HEK293 (cell line): Measurements from ENCODE around the gene MINAR2.

Source experiments
- CTCF ChIA-PET: fragments of 350-600 bp; formaldehyde crosslinking; extraction: SDS; loops from one replicate; lab custom pipeline; 2021; ENCODE audit warnings: antibody characterized with exemption; lab: Yijun Ruan, JAX
- POLR2A ChIA-PET: fragments of 300-600 bp; formaldehyde crosslinking; extraction: SDS; loops from one replicate; lab custom pipeline; 2020; ENCODE audit warnings: antibody characterized with exemption, inconsistent platforms; lab: Yijun Ruan, JAX
- H3K27ac ChIP-seq: fragments of 200-500 bp; sonication (Bioruptor generic); 2 replicates; pipeline ENCODE4 v1.5.1; 2014; ENCODE audit warnings: low read depth, low read length, control low read depth, inconsistent platforms; ENCODE audit errors: extremely low read depth
- H3K36me3 ChIP-seq, 2 experiments: fragments of 200-500 bp in 1 of 2; sonication (Bioruptor generic) in 1 of 2; 1 replicate in 1 of 2; 2 replicates in 1 of 2; pipeline ENCODE4 v1.5.1; 2014 to 2017; ENCODE audit warnings: inconsistent platforms in 2 of 2, low read length in 2 of 2; ENCODE audit not compliant: control insufficient read depth in 2 of 2, insufficient read depth in 1 of 2
- H3K4me1 ChIP-seq: fragments of 200-500 bp; sonication (Bioruptor generic); 2 replicates; pipeline ENCODE4 v1.5.1; 2014; ENCODE audit warnings: mild to moderate bottlenecking, low read length, inconsistent platforms; ENCODE audit not compliant: control insufficient read depth, insufficient read depth
- H3K4me3 ChIP-seq: 2 replicates; pipeline ENCODE4 v1.5.1; 2011; ENCODE audit warnings: low read depth, mild to moderate bottlenecking, control low read depth, low read length, moderate library complexity
- H3K9me3 ChIP-seq: fragments of 200-500 bp; sonication (Bioruptor generic); 2 replicates; pipeline ENCODE4 v1.5.1; 2014; ENCODE audit warnings: low read depth, low read length, inconsistent platforms; ENCODE audit not compliant: control insufficient read depth, insufficient read depth
- BCL11A ChIP-seq: fragments of 450-650 bp; formaldehyde crosslinking; IDR thresholded peaks from 2 replicates; pipeline ENCODE4 v1.5.1; 2016; ENCODE audit warnings: low read depth, missing biosample characterization, missing genetic modification characterization
- BCL11B ChIP-seq: fragments of 450-650 bp; formaldehyde crosslinking; IDR thresholded peaks from 2 replicates; pipeline ENCODE4 v1.5.1; 2016; ENCODE audit warnings: low read depth, missing biosample characterization, missing genetic modification characterization
- CTCF ChIP-seq: fragments of 450-650 bp; formaldehyde crosslinking; IDR thresholded peaks from 2 replicates; pipeline ENCODE4 v1.5.1; 2016; ENCODE audit warnings: missing biosample characterization, missing genetic modification characterization
- MZF1 ChIP-seq: fragments of 450-650 bp; formaldehyde crosslinking; IDR thresholded peaks from 2 replicates; pipeline ENCODE4 v1.5.1; 2017; ENCODE audit warnings: missing biosample characterization, missing genetic modification characterization, borderline replicate concordance
- SP3 ChIP-seq: fragments of 450-650 bp; formaldehyde crosslinking; IDR thresholded peaks from 2 replicates; pipeline ENCODE4 v1.5.1; 2016; ENCODE audit warnings: missing biosample characterization, missing genetic modification characterization
- ZBTB48 ChIP-seq: fragments of 450-650 bp; formaldehyde crosslinking; IDR thresholded peaks from 2 replicates; pipeline ENCODE4 v1.5.1; 2016; ENCODE audit warnings: missing biosample characterization, missing genetic modification characterization
- ZBTB8A ChIP-seq: fragments of 450-650 bp; formaldehyde crosslinking; IDR thresholded peaks from 2 replicates; pipeline ENCODE4 v1.5.1; 2016; ENCODE audit warnings: missing biosample characterization, missing genetic modification characterization
- ZNF140 ChIP-seq: fragments of 450-650 bp; formaldehyde crosslinking; IDR thresholded peaks from 2 replicates; pipeline ENCODE4 v1.5.1; 2016; ENCODE audit warnings: missing biosample characterization, missing genetic modification characterization
- ZNF2 ChIP-seq: fragments of 450-650 bp; formaldehyde crosslinking; IDR thresholded peaks from 2 replicates; pipeline ENCODE4 v1.5.1; 2016; ENCODE audit warnings: missing biosample characterization, missing genetic modification characterization
- ZNF391 ChIP-seq: fragments of 450-650 bp; formaldehyde crosslinking; IDR thresholded peaks from 2 replicates; pipeline ENCODE4 v1.5.1; 2016; ENCODE audit warnings: low read depth, missing biosample characterization, missing genetic modification characterization, borderline replicate concordance
- ZNF398 ChIP-seq: fragments of 450-650 bp; formaldehyde crosslinking; IDR thresholded peaks from 2 replicates; pipeline ENCODE4 v1.5.1; 2017; ENCODE audit warnings: missing biosample characterization, missing genetic modification characterization
- ZNF404 ChIP-seq: fragments of 450-650 bp; formaldehyde crosslinking; IDR thresholded peaks from 2 replicates; pipeline ENCODE4 v1.5.1; 2017; ENCODE audit warnings: missing biosample characterization, missing genetic modification characterization
- ZNF48 ChIP-seq: fragments of 450-650 bp; formaldehyde crosslinking; IDR thresholded peaks from 2 replicates; pipeline ENCODE4 v1.5.1; 2016; ENCODE audit warnings: missing biosample characterization, missing genetic modification characterization
- ZNF501 ChIP-seq: fragments of 450-650 bp; formaldehyde crosslinking; IDR thresholded peaks from 2 replicates; pipeline ENCODE4 v1.5.1; 2016; ENCODE audit warnings: missing biosample characterization, missing genetic modification characterization
- ZNF518A ChIP-seq: fragments of 450-650 bp; formaldehyde crosslinking; conservative IDR thresholded peaks from 2 replicates; pipeline ENCODE4 v1.5.1; 2016; ENCODE audit warnings: low read depth, missing biosample characterization, missing genetic modification characterization
- ZNF549 ChIP-seq: fragments of 450-650 bp; IDR thresholded peaks from 2 replicates; pipeline ENCODE4 v1.5.1; 2018; ENCODE audit warnings: missing biosample characterization, missing genetic modification characterization, mild to moderate bottlenecking, inconsistent platforms, moderate library complexity
- ZNF555 ChIP-seq: fragments of 450-650 bp; formaldehyde crosslinking; conservative IDR thresholded peaks from 2 replicates; pipeline ENCODE4 v1.5.1; 2017; ENCODE audit warnings: missing biosample characterization, mild to moderate bottlenecking, missing genetic modification characterization, inconsistent platforms
- ZNF830 ChIP-seq: fragments of 450-650 bp; IDR thresholded peaks from 2 replicates; pipeline ENCODE4 v1.5.0; 2018; ENCODE audit warnings: missing biosample characterization, missing genetic modification characterization, low read depth, mild to moderate bottlenecking, moderate library complexity

The MINAR2 gene

GRCh38 chr5:129717751-129718310 is 30.1 kb upstream of the MINAR2 start (continued):
- TF ChIP-seq ZNF518A (tag by site-specific recombination) (no peak), BCL11A (tag by site-specific recombination) (no peak), SP3 (tag by site-specific recombination) (no peak), ZNF555 (tag by site-specific recombination) (no peak)

- no peaks in the 10 kb centered on the region for H3K9me3 ChIP-seq
- H3K27ac ChIP-seq = no peak overlapping the region
- no peak overlapping the region for H3K4me3 ChIP-seq
- H3K4me1 ChIP-seq = no peaks in the 10 kb centered on the region
- TF ChIP-seq ZNF2 (tag by site-specific recombination) (no peak), ZBTB48 (tag by site-specific recombination) (no peak), ZNF549 (tag by site-specific recombination) (no peak), ZNF48 (no peak), ZNF404 (no peak), ZNF391 (tag by site-specific recombination) (no peak), ZNF501 (tag by site-specific recombination) (no peak), CTCF (tag by site-specific recombination) (no peak), ZBTB8A (tag by site-specific recombination) (no peak), ZNF398 (no peak), ZNF140 (tag by site-specific recombination) (no peak), MZF1 (tag by site-specific recombination) (no peak), ZNF830 (no peak), BCL11B (no peak)
- POLR2A ChIA-PET = no interaction called here
- H3K36me3 ChIP-seq = no peaks in the 10 kb centered on the region; a peak in 1 of 3 replicates
- CTCF ChIA-PET = no interaction called here
These were observed 29.3 kb upstream of the MINAR2 start for GRCh38 chr5:129718471-129719090.
